H1 (cell line): ENCODE measurements around the gene ZFP91. TPM values are rescaled to one million over a fixed set of nuclear protein-coding genes. Genes with fewer than 3 reads are reported as not detected.

Source experiments
- CTCF ChIA-PET: fragments of 300-600 bp; sonication (Branson Sonifier 250); formaldehyde crosslinking; loops from one replicate; lab custom pipeline; 2021; ENCODE audit not compliant: partially characterized antibody; lab: Charles Lee
- POLR2A ChIA-PET: fragments of 300-600 bp; sonication (Branson Sonifier 250); formaldehyde crosslinking; loops from one replicate; lab custom pipeline; 2021; ENCODE audit warnings: inconsistent platforms; ENCODE audit not compliant: partially characterized antibody; lab: Charles Lee
- DNase-seq, 2 experiments: peaks; one replicate each; pipeline versions ENCODE4 v3.0.0 to v3.0.0-alpha.2; 2010 to 2022; ENCODE audit warnings: low spot score in 2 of 2, low read depth in 1 of 2, mixed read lengths in 1 of 2
- FAIRE-seq: peaks from 2 replicates; lab custom pipeline; 2011; peaks lifted over from hg19 to GRCh38; lab: Jason Lieb, UNC
- H2AFZ ChIP-seq: 2 replicates; pipeline ENCODE4 v1.8.1; 2012; ENCODE audit warnings: low read length, inconsistent platforms
- H2AK5ac ChIP-seq: 2 replicates; pipeline ENCODE4 v1.6.1; 2013; ENCODE audit warnings: low read depth, low read length
- H2BK120ac ChIP-seq: replicated peaks from 2 replicates; pipeline ENCODE3; 2013; ENCODE audit warnings: low read depth, low read length, inconsistent platforms
- H2BK12ac ChIP-seq: 2 replicates; pipeline ENCODE4 v1.6.1; 2013; ENCODE audit warnings: low read depth, low read length
- H2BK15ac ChIP-seq: 2 replicates; pipeline ENCODE4 v1.6.1; 2013; ENCODE audit warnings: low read length
- H2BK20ac ChIP-seq: 2 replicates; pipeline ENCODE4 v1.6.1; 2013; ENCODE audit warnings: low read length
- H2BK5ac ChIP-seq: 2 replicates; pipeline ENCODE4 v1.6.1; 2013; ENCODE audit warnings: low read depth, low read length
- H3K14ac ChIP-seq: 2 replicates; pipeline ENCODE4 v1.6.1; 2013; ENCODE audit warnings: inconsistent platforms; ENCODE audit not compliant: insufficient read length
- H3K18ac ChIP-seq: 2 replicates; pipeline ENCODE4 v1.6.1; 2013; ENCODE audit warnings: low read length; ENCODE audit errors: extremely low read depth
- H3K23ac ChIP-seq: 2 replicates; pipeline ENCODE4 v1.6.1; 2013; ENCODE audit warnings: inconsistent platforms; ENCODE audit not compliant: insufficient read length
- H3K23me2 ChIP-seq: 2 replicates; pipeline ENCODE4 v1.6.1; 2013; ENCODE audit warnings: low read depth, low read length
- H3K27ac ChIP-seq: 2 replicates; pipeline ENCODE4 v1.6.1; 2011; ENCODE audit warnings: low read depth, low read length, inconsistent platforms
- H3K27me3 ChIP-seq, 4 experiments: replicated peaks in 1 of 4; 1 replicate in 1 of 4; 2 replicates in 3 of 4; pipeline versions ENCODE4 v1.6.1 to v1.8.1; 2011 to 2013; ENCODE audit warnings: low read length in 3 of 4, mild to moderate bottlenecking in 3 of 4, inconsistent platforms in 2 of 4, mixed read lengths in 2 of 4, moderate library complexity in 1 of 4; ENCODE audit not compliant: control insufficient read depth in 3 of 4, insufficient read depth in 3 of 4; ENCODE audit errors: extremely low read depth in 1 of 4
- H3K36me3 ChIP-seq, 4 experiments: 2 replicates each; pipeline versions ENCODE4 v1.6.1 to v1.8.1; 2011 to 2013; ENCODE audit warnings: mild to moderate bottlenecking in 4 of 4, low read length in 3 of 4, moderate library complexity in 2 of 4, control low read depth in 1 of 4, inconsistent platforms in 1 of 4; ENCODE audit not compliant: insufficient read depth in 4 of 4, control insufficient read depth in 2 of 4
- H3K4ac ChIP-seq: replicated peaks from 2 replicates; pipeline ENCODE3; 2013; ENCODE audit warnings: low read length, low read depth, mixed read lengths, inconsistent platforms; ENCODE audit not compliant: insufficient read length
- H3K4me1 ChIP-seq, 4 experiments: replicated peaks in 1 of 4; 1 replicate in 1 of 4; 2 replicates in 3 of 4; pipeline versions ENCODE4 v1.6.1 to v1.8.1; 2011 to 2013; ENCODE audit warnings: low read length in 3 of 4, inconsistent platforms in 2 of 4, mixed read lengths in 1 of 4; ENCODE audit not compliant: insufficient read depth in 4 of 4, control insufficient read depth in 3 of 4
- H3K4me2 ChIP-seq, 2 experiments: 2 replicates each; pipeline versions ENCODE4 v1.6.1 to v1.8.1; 2011 to 2013; ENCODE audit warnings: low read depth in 2 of 2, low read length in 2 of 2, control low read depth in 1 of 2, inconsistent platforms in 1 of 2, mild to moderate bottlenecking in 1 of 2; ENCODE audit not compliant: insufficient read depth in 1 of 2
- H3K4me3 ChIP-seq, 4 experiments: fragments of 200-600, 300-600 bp in 1 of 4; sonication (generic), shearing (Covaris generic), sonication (Bioruptor Twin) in 1 of 4; 2 replicates each; pipeline versions ENCODE4 v1.5.1 to v1.8.1; 2011 to 2016; ENCODE audit warnings: low read length in 4 of 4, low read depth in 3 of 4, control low read depth in 2 of 4, inconsistent platforms in 2 of 4, mild to moderate bottlenecking in 2 of 4, mixed read lengths in 1 of 4, moderate library complexity in 1 of 4; ENCODE audit not compliant: insufficient read depth in 2 of 4; ENCODE audit errors: extremely low read depth in 1 of 4
- H3K56ac ChIP-seq: replicated peaks from 2 replicates; pipeline ENCODE3; 2013; ENCODE audit warnings: low read depth, mild to moderate bottlenecking, mixed read lengths, low read length, inconsistent platforms; ENCODE audit not compliant: insufficient read length
- H3K79me1 ChIP-seq: 2 replicates; pipeline ENCODE4 v1.6.1; 2013; ENCODE audit warnings: low read depth, low read length, control low read depth
- H3K79me2 ChIP-seq, 2 experiments: 2 replicates each; pipeline versions ENCODE4 v1.6.1 to v1.8.1; 2012 to 2013; ENCODE audit warnings: low read length in 2 of 2, mild to moderate bottlenecking in 2 of 2, inconsistent platforms in 1 of 2; ENCODE audit not compliant: insufficient read depth in 2 of 2, control insufficient read depth in 1 of 2
- H3K9ac ChIP-seq, 4 experiments: replicated peaks in 1 of 4; 1 replicate in 1 of 4; 2 replicates in 3 of 4; pipeline versions ENCODE4 v1.6.1 to v1.8.1; 2011 to 2013; ENCODE audit warnings: low read depth in 3 of 4, low read length in 3 of 4, control low read depth in 2 of 4, mild to moderate bottlenecking in 2 of 4, moderate library complexity in 2 of 4, inconsistent platforms in 1 of 4; ENCODE audit errors: extremely low read depth in 1 of 4
- H3K9me3 ChIP-seq, 2 experiments: 2 replicates each; pipeline versions ENCODE4 v1.6.1 to v1.8.1; 2012 to 2013; ENCODE audit warnings: mild to moderate bottlenecking in 2 of 2, moderate library complexity in 2 of 2, control low read depth in 1 of 2, inconsistent platforms in 1 of 2, low read depth in 1 of 2, low read length in 1 of 2, mixed read lengths in 1 of 2; ENCODE audit not compliant: insufficient read depth in 2 of 2
- H4K20me1 ChIP-seq, 2 experiments: replicated peaks in 1 of 2; 2 replicates each; pipeline versions ENCODE3 to v1.8.1; 2011 to 2013; ENCODE audit warnings: inconsistent platforms in 2 of 2, low read length in 2 of 2, mild to moderate bottlenecking in 1 of 2; ENCODE audit not compliant: insufficient read depth in 2 of 2, control insufficient read depth in 1 of 2
- H4K5ac ChIP-seq: 2 replicates; pipeline ENCODE4 v1.6.1; 2013; ENCODE audit warnings: low read length, low read depth, mixed read lengths, inconsistent platforms; ENCODE audit not compliant: insufficient read length
- H4K8ac ChIP-seq: 2 replicates; pipeline ENCODE4 v1.8.0; 2013; ENCODE audit warnings: mild to moderate bottlenecking, moderate library complexity, low read length, inconsistent platforms; ENCODE audit not compliant: insufficient read depth; ENCODE audit errors: extremely low read depth
- H4K91ac ChIP-seq: replicated peaks from 2 replicates; pipeline ENCODE3; 2013; ENCODE audit warnings: low read length, mixed read lengths, inconsistent platforms; ENCODE audit not compliant: insufficient read length
- CBX8 ChIP-seq: fragments of 300-800, 300-1000 bp; sonication (generic); IDR thresholded peaks from 2 replicates; pipeline ENCODE4 v1.7.1; 2016; ENCODE audit warnings: low read depth, low read length, borderline replicate concordance
- CEBPB ChIP-seq: IDR thresholded peaks from 2 replicates; pipeline ENCODE4 v1.6.1; 2012; ENCODE audit warnings: low read depth, low read length
- CHD1 ChIP-seq: IDR thresholded peaks from 2 replicates; pipeline ENCODE4 v1.6.1; 2012; ENCODE audit warnings: low read depth, low read length, improper control_type of control experiment
- EGR1 ChIP-seq: IDR thresholded peaks from 2 replicates; pipeline ENCODE4 v1.6.1; 2011; ENCODE audit warnings: low read depth, low read length, borderline replicate concordance
- EZH2 ChIP-seq: fragments of 200-600 bp; sonication (generic); IDR thresholded peaks from 2 replicates; pipeline ENCODE4 v1.7.1; 2012; ENCODE audit warnings: low read depth, mild to moderate bottlenecking, moderate library complexity, low read length, inconsistent platforms; ENCODE audit not compliant: severe bottlenecking
- HDAC6 ChIP-seq: IDR thresholded peaks from one replicate; pipeline ENCODE4 v1.7.1; 2012; ENCODE audit warnings: low read depth, mild to moderate bottlenecking, inconsistent platforms, low read length, moderate library complexity
- JUN ChIP-seq: IDR thresholded peaks from 2 replicates; pipeline ENCODE4 v1.6.1; 2011; ENCODE audit warnings: low read depth, mild to moderate bottlenecking, improper control_type of control experiment, low read length
- KDM1A ChIP-seq: fragments of 200-600, 300-600 bp; sonication (generic); IDR thresholded peaks from 2 replicates; pipeline ENCODE4 v1.7.1; 2016; ENCODE audit warnings: mild to moderate bottlenecking, low read length, borderline replicate concordance
- POLR2AphosphoS5 ChIP-seq: IDR thresholded peaks from 2 replicates; pipeline ENCODE4 v1.6.1; 2011; ENCODE audit warnings: low read depth, low read length
- SP2 ChIP-seq: IDR thresholded peaks from 2 replicates; pipeline ENCODE4 v1.6.1; 2012; ENCODE audit warnings: mild to moderate bottlenecking, low read length, inconsistent platforms
- SP4 ChIP-seq: IDR thresholded peaks from 2 replicates; pipeline ENCODE4 v1.6.1; 2012; ENCODE audit warnings: low read length, inconsistent platforms
- SRF ChIP-seq: IDR thresholded peaks from 2 replicates; pipeline ENCODE4 v1.6.1; 2011; ENCODE audit warnings: mild to moderate bottlenecking, low read depth, low read length, moderate library complexity
- SUZ12 ChIP-seq: fragments of 200-600 bp; sonication (generic); IDR thresholded peaks from 2 replicates; pipeline ENCODE4 v1.6.1; 2012; ENCODE audit warnings: mild to moderate bottlenecking, inconsistent platforms, low read length, moderate library complexity, mixed read lengths
- TAF7 ChIP-seq: optimal IDR thresholded peaks from 2 replicates; pipeline ENCODE3; 2011; ENCODE audit warnings: low read depth, mild to moderate bottlenecking, inconsistent platforms, low read length, moderate library complexity, borderline replicate concordance
- TCF12 ChIP-seq: IDR thresholded peaks from 2 replicates; pipeline ENCODE4 v1.6.1; 2011; ENCODE audit warnings: low read depth, mild to moderate bottlenecking, low read length
- TEAD4 ChIP-seq: IDR thresholded peaks from 2 replicates; pipeline ENCODE4 v1.6.1; 2012; ENCODE audit warnings: low read depth, low read length, inconsistent platforms, mixed read lengths
- WGBS, 2 experiments: shearing (Covaris generic) in 1 of 2; methylation state at CpG; one replicate each; pipeline versions ENCODE4 v1.1.6 to v1.1.7; 2013 to 2015; ENCODE audit warnings: low lambda C conversion rate in 2 of 2, mixed read lengths in 2 of 2, inconsistent platforms in 1 of 2, low coverage in 1 of 2, missing lambda C conversion rate in 1 of 2; ENCODE audit not compliant: insufficient replicate concordance in 2 of 2, insufficient coverage in 1 of 2, insufficient read length in 1 of 2; ENCODE audit errors: extremely low coverage in 1 of 2, missing lambda C conversion rate in 1 of 2; 5-methylcytosine and 5-hydroxymethylcytosine counted together
- polyA plus RNA-seq, 7 experiments: library from polyadenylated mRNA; depleted of rRNA in 3 of 7; stranded (reverse) in 5 of 7; unstranded in 2 of 7; fragments of >200 nt in 5 of 7; fragments of 200-250 nt in 2 of 7; gene quantifications; 1 replicate in 5 of 7; 2 replicates in 1 of 7; 4 replicates in 1 of 7; pipeline versions ENCODE4 v1.2.1 to v1.2.3, GENCODE V29; 2011 to 2013; ENCODE audit warnings: missing spikeins in 2 of 7, mixed read lengths in 2 of 7
- total RNA-seq: library from RNA; stranded (reverse); fragmentation: NEBNext Ultra II Directional; extraction: Animal tissue kit (Norgen Biotek cat#: 25700); gene quantifications from 2 replicates; pipeline ENCODE4 v1.2.1, GENCODE V29; 2021

Gene ZFP91
- total and polyA plus RNA-seq, 2 of the 8 experiments (the other 6 are each of a cell fraction or from before 2014, with no cell fraction given) = 10.7 to 29.0 TPM

GRCh38 chr11:58608331-58608730, 29.5 kb downstream of the ZFP91 start:
- no peak overlapping the region for H2BK120ac ChIP-seq
- H3K4me1 ChIP-seq = no peaks in the 10 kb centered on the region
- no peak overlapping the region for H2BK5ac ChIP-seq
- no peaks in the 10 kb centered on the region for H3K9me3 ChIP-seq
- H2AFZ ChIP-seq = no peak overlapping the region
- H4K20me1 ChIP-seq = peaks cover 3 to 10% of the 10 kb centered on the region in 2 experiments
- H2BK12ac ChIP-seq = no peak overlapping the region
- FAIRE-seq (no peak), DNase-seq (no peak)
- no peak overlapping the region for H3K27ac ChIP-seq
- H3K56ac ChIP-seq = no peak overlapping the region
- ChIA-PET CTCF (interaction anchor here (0.9 kb wide), 2 partner anchors 9 to 528 kb away, joined by 3 read pairs; no protein-coding TSS in a partner anchor), POLR2A (no interaction called here)
- no peak overlapping the region for H3K18ac ChIP-seq
- H2BK20ac ChIP-seq = no peak overlapping the region
- no peaks in the 10 kb centered on the region; the same call in 1 of the 2 replicates for H3K79me1 ChIP-seq
- no peak overlapping the region for H3K4ac ChIP-seq
- no peaks in the 10 kb centered on the region for H3K23me2 ChIP-seq
- H3K79me2 ChIP-seq = peaks cover 6 to 59% of the 10 kb centered on the region in 2 experiments; a peak in 3 of 4 replicates
- H4K5ac ChIP-seq = no peak overlapping the region
- no peak overlapping the region for H4K91ac ChIP-seq
- peaks cover 8 to 38% (median 27%) of the 10 kb centered on the region in 4 experiments for H3K36me3 ChIP-seq
- no peak overlapping the region for H3K14ac ChIP-seq
- no peak overlapping the region for H3K4me2 ChIP-seq
- WGBS, 2 experiments = 99% methylated on average over 5 of the region's 5 CpGs; no CpG with 5 or more reads in 1 of the 2 experiments
- H3K4me3 ChIP-seq = no peak overlapping the region
- no peak overlapping the region for H4K8ac ChIP-seq
- H2AK5ac ChIP-seq = no peak overlapping the region
- H3K27me3 ChIP-seq = no peaks in the 10 kb centered on the region
- no peak overlapping the region for H2BK15ac ChIP-seq
- H3K23ac ChIP-seq = no peak overlapping the region
- H3K9ac ChIP-seq = no peak overlapping the region
- TF ChIP-seq CHD1 = no peak
- TF ChIP-seq KDM1A = no peak
- TF ChIP-seq TEAD4 = no peak
- TF ChIP-seq POLR2AphosphoS5 = no peak
- TF ChIP-seq CBX8 = no peak
- TF ChIP-seq JUN = no peak
- TF ChIP-seq SUZ12 = no peak
- TF ChIP-seq EGR1 = no peak
- no peak for TF ChIP-seq HDAC6
- no peak for TF ChIP-seq SRF
- no peak for TF ChIP-seq CEBPB
- no peak for TF ChIP-seq SP2
- TF ChIP-seq TCF12 = no peak
- TF ChIP-seq TAF7 = no peak
- TF ChIP-seq SP4 = no peak
- no peak for TF ChIP-seq EZH2
